Measurements from ENCODE around the gene PDZRN3.

- TF ChIP-seq ZNF70 (CRISPR knock-in tag; IDR thresholded peaks at IDR 0.05): no peak
- TF ChIP-seq RARB (CRISPR knock-in tag; IDR thresholded peaks at IDR 0.05): no peak
- TF ChIP-seq CSRNP3 (CRISPR knock-in tag; IDR thresholded peaks at IDR 0.05): no peak
- TF ChIP-seq PATZ1 (CRISPR knock-in tag; IDR thresholded peaks at IDR 0.05; ENCODE audit: borderline replicate concordance): no peak
- TF ChIP-seq ZFP3 (CRISPR knock-in tag; IDR thresholded peaks at IDR 0.05): no peak
- TF ChIP-seq ARNTL (CRISPR knock-in tag; IDR thresholded peaks at IDR 0.05; ENCODE audit: borderline replicate concordance, low read depth): no peak
- TF ChIP-seq ESRRG (CRISPR knock-in tag; IDR thresholded peaks at IDR 0.05): no peak
- TF ChIP-seq CREB5 (CRISPR knock-in tag; IDR thresholded peaks at IDR 0.05; ENCODE audit: low read depth): no peak
- no peak for TF ChIP-seq ISL1 (CRISPR knock-in tag; IDR thresholded peaks at IDR 0.05)
- no peak for TF ChIP-seq ZNF8 (CRISPR knock-in tag; IDR thresholded peaks at IDR 0.05)
- TF ChIP-seq BACH2 (CRISPR knock-in tag; IDR thresholded peaks at IDR 0.05; ENCODE audit: borderline replicate concordance): no peak
Measured at GRCh38 chr3:73614419-73614818, 10.3 kb downstream of the PDZRN3 start.
